Skeletal muscle tissue (tissue), 4 donors: ENCODE measurements around the gene AQP4. TPM values are rescaled to one million over a fixed set of nuclear protein-coding genes. Genes with fewer than 3 reads are reported as not detected.

ENCODE experiments used
- H3K27ac ChIP-seq: one replicate; pipeline ENCODE4 v1.7.0; 2013; ENCODE audit warnings: mild to moderate bottlenecking, low read depth, low read length, inconsistent platforms
- H3K27me3 ChIP-seq, 3 donors: one replicate each; pipeline ENCODE4 v1.7.0; 2013; ENCODE audit warnings: low read length in 3 of 3; ENCODE audit not compliant: control insufficient read depth in 3 of 3, insufficient read depth in 3 of 3
- H3K36me3 ChIP-seq, 3 donors: one replicate each; pipeline ENCODE4 v1.7.0; 2013; ENCODE audit warnings: low read length in 3 of 3; ENCODE audit not compliant: control insufficient read depth in 3 of 3, insufficient read depth in 3 of 3
- H3K4me1 ChIP-seq, 3 donors: one replicate each; pipeline ENCODE4 v1.7.0; 2013; ENCODE audit warnings: low read length in 3 of 3, mild to moderate bottlenecking in 3 of 3; ENCODE audit not compliant: control insufficient read depth in 3 of 3, insufficient read depth in 3 of 3
- H3K4me3 ChIP-seq, 3 donors: one replicate each; pipeline ENCODE4 v1.7.0; 2013; ENCODE audit warnings: low read length in 3 of 3
- H3K9ac ChIP-seq, 3 donors: one replicate each; pipeline ENCODE4 v1.7.0; 2013; ENCODE audit warnings: low read length in 3 of 3, mild to moderate bottlenecking in 3 of 3, moderate library complexity in 2 of 3, low read depth in 1 of 3
- H3K9me3 ChIP-seq, 3 donors: one replicate each; pipeline ENCODE4 v1.7.0; 2013; ENCODE audit warnings: low read length in 3 of 3; ENCODE audit not compliant: control insufficient read depth in 3 of 3
- total RNA-seq: library from RNA; depleted of rRNA; stranded (reverse); fragments of >200 nt; gene quantifications from one replicate; pipeline ENCODE4 v1.2.3, GENCODE V29; 2014
- donor health status: Osteomylitis.

AQP4 gene
- total RNA-seq, 1 donor from 2014 or later: 4.2 TPM

DNA sequence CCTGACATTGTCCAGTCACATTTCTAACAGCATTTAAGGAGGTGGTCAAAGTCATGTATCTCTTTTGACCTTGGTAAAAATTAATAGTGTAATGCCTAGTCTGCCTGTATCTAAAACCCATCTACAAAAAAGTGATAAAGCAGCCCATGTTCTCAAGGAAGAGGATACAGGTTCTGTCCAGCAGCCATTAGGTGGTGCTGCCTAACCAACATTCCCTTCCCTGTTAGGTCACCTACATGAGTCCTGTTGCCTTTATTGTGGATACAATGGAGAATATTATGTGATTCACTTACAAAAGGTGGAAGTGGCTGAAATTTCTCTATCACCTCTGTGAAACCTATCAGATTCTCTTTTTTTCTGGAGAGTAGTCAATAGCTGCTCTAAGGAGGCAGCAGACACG, 52.5 kb downstream of the AQP4 start:
- Histone ChIP-seq H3K27me3 (no peaks in the 10 kb centered on the region), H3K9ac (no peak overlapping the region)

DNA sequence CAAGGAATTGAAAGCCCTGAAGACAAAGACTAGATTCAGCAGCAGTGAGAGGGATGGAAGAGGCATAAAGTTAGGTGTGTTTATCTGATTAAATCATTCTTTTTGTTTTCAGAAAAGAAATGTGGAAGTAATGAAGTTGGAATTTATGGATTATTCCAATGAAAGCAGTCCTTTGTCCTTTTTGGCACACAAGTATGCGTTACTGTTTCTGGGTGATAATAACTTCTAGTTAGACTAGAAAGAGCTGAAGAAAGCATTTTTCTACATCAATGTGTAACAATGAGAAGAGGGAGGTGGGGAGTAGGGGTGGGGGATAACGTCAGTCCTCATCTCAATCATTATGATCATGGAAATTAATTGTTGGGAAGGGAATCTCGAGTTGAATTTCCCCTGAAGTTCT, 53.0 kb downstream of the AQP4 start:
- no peak overlapping the region for H3K9ac ChIP-seq
- H3K4me1 ChIP-seq: no peaks in the 10 kb centered on the region
- no peaks in the 10 kb centered on the region for H3K36me3 ChIP-seq
- H3K9me3 ChIP-seq: peaks cover 0 to under 1% (median 0%) of the 10 kb centered on the region in 3 donors
- no peaks in the 10 kb centered on the region for H3K27me3 ChIP-seq
- H3K27ac ChIP-seq: no peak overlapping the region
- no peak overlapping the region for H3K4me3 ChIP-seq

More for the DNA sequence above, 52.5 kb downstream of the AQP4 start:
- Histone ChIP-seq H3K36me3 (no peaks in the 10 kb centered on the region), H3K9me3 (peaks cover 0 to 5% (median 0%) of the 10 kb centered on the region in 3 donors), H3K27ac (no peak overlapping the region), H3K4me1 (no peaks in the 10 kb centered on the region), H3K4me3 (no peak overlapping the region)

DNA sequence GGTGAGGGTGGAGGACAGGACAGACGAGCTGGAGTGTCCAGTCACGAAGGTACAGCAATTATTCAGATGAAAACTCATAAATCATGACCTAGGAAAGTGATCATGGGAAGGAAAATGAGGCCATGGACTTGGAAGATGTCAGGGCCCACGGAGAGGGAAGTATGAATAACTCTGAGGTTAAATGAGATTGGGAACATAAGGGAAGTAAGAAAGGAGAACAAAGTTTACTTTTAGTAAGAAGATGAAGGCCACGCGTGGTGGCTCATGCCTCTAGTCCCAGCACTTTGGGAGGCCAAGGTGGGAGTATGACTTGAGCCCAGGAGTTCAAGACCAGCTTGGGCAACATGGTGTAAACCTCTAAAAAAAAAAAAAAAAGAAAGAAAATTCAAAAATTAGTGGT, 56.2 kb downstream of the AQP4 start:
- Histone ChIP-seq H3K4me1 (peaks cover 0 to 2% (median 0%) of the 10 kb centered on the region in 3 donors), H3K27ac (no peak overlapping the region), H3K4me3 (no peak overlapping the region), H3K27me3 (no peaks in the 10 kb centered on the region), H3K36me3 (no peaks in the 10 kb centered on the region), H3K9me3 (no peaks in the 10 kb centered on the region), H3K9ac (no peak overlapping the region)

DNA sequence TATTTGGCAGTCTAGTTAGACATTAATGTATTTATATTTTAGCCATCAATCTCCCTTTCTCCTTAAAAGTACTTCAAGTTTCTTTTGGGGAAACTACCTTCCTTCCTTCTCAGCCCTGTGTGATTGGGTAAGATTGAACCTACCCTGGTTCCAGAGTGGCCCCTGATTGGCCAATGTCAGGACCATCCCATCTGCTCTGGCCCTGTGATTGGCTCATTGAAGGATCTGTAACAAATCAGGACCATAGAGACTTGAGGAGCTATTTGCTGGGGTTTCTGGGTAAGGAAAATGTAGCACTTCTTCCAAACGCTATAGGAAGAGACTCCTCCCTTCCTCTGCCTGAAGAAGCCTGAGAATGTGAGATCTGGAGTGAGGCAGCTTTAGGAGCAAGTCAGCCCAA, 59.3 kb downstream of the AQP4 start:
- Histone ChIP-seq H3K4me3 (no peak overlapping the region), H3K27me3 (no peaks in the 10 kb centered on the region), H3K4me1 (peaks cover 0 to 2% (median 0%) of the 10 kb centered on the region in 3 donors), H3K36me3 (no peaks in the 10 kb centered on the region), H3K9me3 (no peaks in the 10 kb centered on the region), H3K27ac (no peak overlapping the region), H3K9ac (no peak overlapping the region)

DNA sequence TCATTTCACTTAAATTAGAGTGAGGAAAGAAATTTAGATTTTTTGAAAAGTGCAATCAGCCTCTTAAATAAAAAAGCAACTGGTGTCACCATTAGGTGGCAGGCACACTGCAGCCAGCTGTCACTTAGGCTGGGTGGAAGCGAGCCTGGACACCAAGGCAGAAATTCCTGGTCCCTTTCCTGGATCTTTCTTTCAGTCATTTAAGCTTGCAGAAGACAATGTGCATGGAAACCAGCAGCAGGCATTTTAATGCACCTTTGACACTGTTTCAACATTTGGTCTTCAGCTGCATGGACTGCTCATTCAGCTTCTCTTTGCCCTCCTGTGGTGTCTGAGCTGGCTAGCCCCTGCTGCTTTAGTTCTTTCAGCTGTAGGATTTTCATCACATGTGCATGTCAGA, 61.0 kb downstream of the AQP4 start:
- peaks cover 0 to 2% (median 0%) of the 10 kb centered on the region in 3 donors for H3K4me1 ChIP-seq
- H3K9me3 ChIP-seq: no peaks in the 10 kb centered on the region
- no peak overlapping the region for H3K4me3 ChIP-seq
- peak overlapping the region in 1 of 3 donors; percentile 4 for H3K9ac ChIP-seq
- no peaks in the 10 kb centered on the region for H3K27me3 ChIP-seq
- no peak overlapping the region for H3K27ac ChIP-seq
- H3K36me3 ChIP-seq: no peaks in the 10 kb centered on the region

DNA sequence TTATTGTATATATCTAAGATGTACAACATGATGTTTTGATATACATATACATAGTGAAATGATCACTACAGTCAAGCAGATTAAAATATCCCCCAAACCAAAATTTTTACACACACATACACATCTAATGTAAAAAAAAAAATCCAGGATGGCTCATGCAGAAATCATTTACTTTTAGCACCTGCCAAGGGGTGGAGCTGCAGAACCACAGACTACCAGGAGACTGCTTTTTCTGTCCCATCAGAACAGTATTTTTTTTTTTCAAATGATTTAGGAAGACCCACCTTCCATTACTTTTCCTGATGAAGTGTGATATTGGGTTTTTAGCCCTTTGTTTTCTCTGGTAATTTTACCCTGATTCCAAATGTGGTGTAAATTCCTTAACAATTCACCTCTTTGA, 61.9 kb downstream of the AQP4 start:
- Histone ChIP-seq H3K27me3 (no peaks in the 10 kb centered on the region), H3K4me1 (peaks cover 0 to 2% (median 0%) of the 10 kb centered on the region in 3 donors), H3K9ac (no peak overlapping the region), H3K27ac (no peak overlapping the region), H3K4me3 (no peak overlapping the region), H3K9me3 (no peaks in the 10 kb centered on the region), H3K36me3 (no peaks in the 10 kb centered on the region)

DNA sequence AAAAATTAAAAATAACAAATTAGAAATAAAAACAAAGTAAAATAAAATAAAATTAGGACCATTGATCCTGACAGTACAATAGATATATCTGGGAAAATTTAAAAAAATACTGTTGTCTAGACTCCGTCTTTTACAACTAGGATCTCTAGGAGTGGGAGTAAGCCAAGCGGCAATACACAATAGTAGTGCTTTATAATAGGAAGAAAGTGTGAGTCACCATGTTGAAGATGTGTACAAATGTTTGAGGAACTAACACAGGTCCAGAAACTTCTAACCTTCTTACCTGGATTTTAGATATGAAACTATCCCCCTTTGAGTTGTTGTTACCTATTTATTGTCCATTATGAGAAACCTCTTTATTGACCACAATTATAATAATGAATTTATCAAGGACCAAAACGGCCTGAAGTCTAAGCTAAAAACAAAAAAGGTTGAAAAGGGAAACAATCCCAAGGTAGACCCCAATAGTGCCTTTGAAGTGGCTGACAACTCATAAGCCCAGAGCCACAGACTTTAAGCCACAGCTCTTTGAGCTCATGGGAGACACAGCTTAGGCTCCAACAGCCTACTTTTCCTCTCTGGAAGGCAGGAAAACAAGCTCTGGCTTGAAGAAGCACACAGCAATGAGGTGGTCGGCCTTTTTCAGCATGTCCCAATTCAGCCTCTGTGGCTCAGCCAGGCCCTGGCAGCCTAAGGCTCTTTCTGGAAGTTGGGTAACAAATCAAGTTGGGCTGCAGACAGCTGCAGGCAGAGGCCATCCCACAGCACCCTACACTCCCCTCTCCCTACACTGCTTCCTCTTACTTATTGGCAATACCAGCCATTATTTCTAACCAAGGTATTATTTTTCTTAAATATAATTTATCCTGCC, 62.9 kb downstream of the AQP4 start:
- Histone ChIP-seq H3K36me3 (no peaks in the 10 kb centered on the region), H3K9ac (no peak overlapping the region), H3K27ac (no peak overlapping the region), H3K4me3 (no peak overlapping the region), H3K9me3 (no peaks in the 10 kb centered on the region), H3K4me1 (peaks cover 0 to 2% (median 0%) of the 10 kb centered on the region in 3 donors), H3K27me3 (no peaks in the 10 kb centered on the region)
